Small intestine (tissue), 7 donors: ENCODE data around the gene FXYD3. TPM values are rescaled to one million over a fixed set of nuclear protein-coding genes. Genes with fewer than 3 reads are reported as not detected.
A peak's percentile ranks its signal among the peaks of the same experiment; 100 is the strongest.

Experiments used
- DNase-seq, 2 donors: peaks; one replicate each; pipeline versions ENCODE4 v3.0.0 to v3.0.0-alpha.2; 2013
- FAIRE-seq: peaks from 2 replicates; lab custom pipeline; 2012; peaks lifted over from hg19 to GRCh38; lab: Jason Lieb, UNC
- H3K27ac ChIP-seq, 3 donors: one replicate each; pipeline ENCODE4 v1.5.1; 2013; ENCODE audit warnings: low read length in 2 of 3, mild to moderate bottlenecking in 2 of 3, control low read depth in 1 of 3, inconsistent platforms in 1 of 3, low read depth in 1 of 3, moderate library complexity in 1 of 3
- H3K27me3 ChIP-seq, 3 donors: one replicate each; pipeline ENCODE4 v1.6.1; 2013; ENCODE audit warnings: low read length in 3 of 3, inconsistent platforms in 1 of 3; ENCODE audit not compliant: control insufficient read depth in 3 of 3, insufficient read depth in 3 of 3
- H3K36me3 ChIP-seq, 3 donors: one replicate each; pipeline ENCODE4 v1.6.1; 2013; ENCODE audit warnings: low read length in 3 of 3, inconsistent platforms in 1 of 3, low read depth in 1 of 3, mild to moderate bottlenecking in 1 of 3, moderate library complexity in 1 of 3; ENCODE audit not compliant: control insufficient read depth in 3 of 3, insufficient read depth in 2 of 3
- H3K4me1 ChIP-seq, 3 donors: one replicate each; pipeline ENCODE4 v1.6.1; 2013; ENCODE audit warnings: low read length in 2 of 3, inconsistent platforms in 1 of 3, low read depth in 1 of 3, mild to moderate bottlenecking in 1 of 3, moderate library complexity in 1 of 3; ENCODE audit not compliant: control insufficient read depth in 3 of 3, insufficient read depth in 2 of 3
- H3K4me3 ChIP-seq, 3 donors: one replicate each; pipeline ENCODE4 v1.5.1; 2013; ENCODE audit warnings: low read length in 3 of 3, control low read depth in 1 of 3, inconsistent platforms in 1 of 3, low read depth in 1 of 3, mild to moderate bottlenecking in 1 of 3, moderate library complexity in 1 of 3
- H3K9me3 ChIP-seq, 2 donors: one replicate each; pipeline ENCODE4 v1.6.1; 2013; ENCODE audit warnings: low read depth in 1 of 2, low read length in 1 of 2; ENCODE audit not compliant: control insufficient read depth in 2 of 2, insufficient read depth in 1 of 2
- WGBS, 3 donors: extraction: QIAGEN DNeasy Blood & Tissue Kit; methylation state at CpG; one replicate each; pipeline ENCODE4 v1.1.7; 2013; 5-methylcytosine and 5-hydroxymethylcytosine counted together
- polyA plus RNA-seq, 4 donors: library from polyadenylated mRNA; stranded (reverse) in 3 of 4; unstranded in 1 of 4; fragments of 200-250 nt in 3 of 4; fragments of 120-200 nt in 1 of 4; gene quantifications; one replicate each; pipeline versions ENCODE4 v1.2.1 to v1.2.3, GENCODE V29; 2013
- donor health status: healthy with polysubstance abuse.
- donor health status: control.
- donor health status: control.
- donor health status: Bipolar disorder and iron deficiency.
- donor health status: healthy.

The FXYD3 gene
- polyA plus RNA-seq, 4 donors: 72.7 to 803 (median 118) TPM

GRCh38 chr19:35135389-35135909 is 19.8 kb downstream of the FXYD3 start:
- peaks cover 0 to 55% (median 0%) of the 10 kb centered on the region in 3 donors for H3K4me1 ChIP-seq
- DNase-seq (peak; percentile 51 to 91), FAIRE-seq (no peak)
- WGBS, 3 donors: 0 to 2% (median 1%) methylated on average over 7 of the region's 7 CpGs
- peaks cover 0 to 9% (median 0%) of the 10 kb centered on the region in 3 donors for H3K27me3 ChIP-seq
- no peak overlapping the region for H3K4me3 ChIP-seq
- no peaks in the 10 kb centered on the region for H3K36me3 ChIP-seq
- peak overlapping the region in 1 of 3 donors; percentile 50 for H3K27ac ChIP-seq
- no peaks in the 10 kb centered on the region for H3K9me3 ChIP-seq

DNA sequence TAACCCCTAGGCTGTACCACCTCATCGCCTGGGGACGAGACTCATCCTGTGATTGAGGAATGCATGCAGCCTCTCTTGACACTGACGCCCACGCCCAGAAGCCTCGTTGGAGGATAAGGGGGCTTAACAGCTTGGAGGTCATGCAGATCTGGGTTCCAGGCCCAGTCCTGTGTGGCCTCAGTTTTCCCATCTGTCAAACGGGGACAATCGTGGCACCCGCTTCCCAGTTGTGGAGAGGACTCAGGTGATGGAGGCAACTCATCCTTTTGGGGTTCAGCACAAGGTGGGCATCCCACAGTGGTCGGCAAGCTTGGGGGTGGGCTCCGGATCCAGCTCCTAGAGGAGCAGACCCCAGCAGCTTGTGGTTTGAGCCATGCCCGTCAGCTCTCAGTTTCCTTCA is 20.6 kb downstream of the FXYD3 start:
- Histone ChIP-seq H3K4me3 (no peak overlapping the region), H3K36me3 (no peaks in the 10 kb centered on the region), H3K4me1 (peaks cover 0 to 54% (median 0%) of the 10 kb centered on the region in 3 donors), H3K27me3 (peaks cover 0 to 14% (median 0%) of the 10 kb centered on the region in 3 donors), H3K27ac (no peak overlapping the region), H3K9me3 (no peaks in the 10 kb centered on the region)
- WGBS, 3 donors: 76 to 82% (median 80%) methylated on average over 11 of the region's 11 CpGs
- FAIRE-seq (no peak), DNase-seq (no peak)

- Histone ChIP-seq H3K9me3 (no peaks in the 10 kb centered on the region), H3K27me3 (peaks cover 0 to 21% (median 0%) of the 10 kb centered on the region in 3 donors), H3K36me3 (no peaks in the 10 kb centered on the region), H3K4me1 (peaks cover 0 to 58% (median 2%) of the 10 kb centered on the region in 3 donors), H3K27ac (no peak overlapping the region), H3K4me3 (no peak overlapping the region)
- FAIRE-seq (no peak), DNase-seq (peak in 1 of 2 donors; percentile 59)
- WGBS, 3 donors: 31 to 58% (median 32%) methylated on average over 9 of the region's 9 CpGs
These were observed 21.5 kb downstream of the FXYD3 start for GRCh38 chr19:35136977-35137702.

DNA sequence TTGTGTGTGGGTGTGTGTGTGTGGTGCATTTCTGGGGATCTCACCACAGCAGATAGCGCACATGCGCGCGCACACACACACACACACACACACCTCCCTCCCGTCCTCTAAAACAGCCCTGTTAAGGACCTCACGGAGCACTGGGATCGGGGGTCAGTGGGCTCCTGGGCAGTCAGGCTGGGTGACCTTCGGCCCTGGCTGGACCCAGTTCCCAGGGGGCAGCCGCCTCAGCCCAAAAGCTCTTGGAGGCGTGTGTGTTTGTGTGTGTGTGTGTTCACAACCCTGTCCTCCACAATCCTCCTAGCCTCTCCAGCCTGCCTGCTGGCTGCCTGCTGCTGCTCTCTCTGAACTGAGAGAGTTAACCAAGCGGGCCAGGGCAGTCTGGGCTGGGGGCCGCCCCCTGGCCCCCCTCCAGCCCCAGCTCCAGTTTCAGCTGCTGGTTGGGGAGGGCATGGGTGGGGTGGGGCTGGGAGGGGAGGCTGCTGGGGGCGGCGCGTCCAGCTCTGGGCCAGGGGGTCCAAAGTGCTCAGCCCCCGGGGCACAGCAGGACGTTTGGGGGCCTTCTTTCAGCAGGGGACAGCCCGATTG is 22.8 kb downstream of the FXYD3 start, which contains the start of gene FXYD1:
TSS of gene FXYD1 (plus strand) at position 520 of the 588 bp plus-strand sequence. CDS start 1,256 bp downstream, outside the sequence.
- H3K4me1 ChIP-seq: peaks cover 0 to 65% (median 5%) of the 10 kb centered on the region in 3 donors
- H3K27me3 ChIP-seq: peaks cover 0 to 32% (median 0%) of the 10 kb centered on the region in 3 donors
- H3K4me3 ChIP-seq: peak within 1 kb of the TSS in 1 of 3 donors; percentile 33
- DNase-seq (no peak), FAIRE-seq (no peak)
- H3K36me3 ChIP-seq: no peaks in the 10 kb centered on the region
- peak within 1 kb of the TSS in 2 of 3 donors; percentile 55 to 81 for H3K27ac ChIP-seq
- H3K9me3 ChIP-seq: no peaks in the 10 kb centered on the region
- WGBS, 3 donors: 39 to 74% (median 57%) methylated on average over 17 to 18 of the region's 18 CpGs

DNA sequence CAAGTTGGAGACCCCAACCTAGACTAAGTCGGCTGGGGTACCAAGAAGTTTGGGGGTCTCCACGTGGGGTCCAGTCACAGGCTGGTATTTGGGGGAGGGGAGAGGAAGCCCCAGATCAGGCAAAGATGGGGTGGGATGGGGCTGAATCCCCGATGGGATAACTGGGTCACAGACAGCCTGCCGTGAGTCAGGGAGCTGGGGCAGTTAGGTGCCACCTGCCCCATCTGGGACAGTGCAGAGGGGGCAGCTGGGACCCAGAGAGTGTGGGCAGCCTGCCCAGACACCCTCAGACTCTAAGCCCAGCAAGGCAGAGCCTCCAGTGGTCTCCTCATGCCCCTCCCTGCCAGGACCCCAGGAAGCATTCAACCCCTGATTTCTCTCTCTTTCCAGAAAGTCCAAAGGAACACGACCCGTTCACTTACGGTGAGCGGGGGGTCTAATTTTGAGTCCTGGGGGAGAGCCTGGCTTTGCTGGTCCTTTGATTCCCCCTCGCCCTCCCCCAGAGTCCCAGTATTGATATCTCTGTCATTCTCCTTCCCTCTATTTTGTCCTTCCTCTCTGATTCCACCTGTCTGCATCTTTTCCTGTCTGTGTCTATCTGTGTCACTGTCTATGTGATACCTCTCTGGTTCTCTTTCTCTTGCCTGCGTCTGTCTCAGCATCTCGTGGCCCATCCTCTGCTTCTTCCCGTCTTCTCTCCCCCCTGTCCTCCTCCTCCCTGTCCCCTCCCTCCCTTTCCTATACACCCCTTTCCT is 24.8 kb downstream of the FXYD3 start:
- Histone ChIP-seq H3K9me3 (no peaks in the 10 kb centered on the region), H3K4me3 (no peak overlapping the region), H3K4me1 (peaks cover 0 to 64% (median 5%) of the 10 kb centered on the region in 3 donors), H3K36me3 (no peaks in the 10 kb centered on the region), H3K27ac (peak overlapping the region in 1 of 3 donors; percentile 81), H3K27me3 (peaks cover 0 to 49% (median 0%) of the 10 kb centered on the region in 3 donors)
- FAIRE-seq (no peak), DNase-seq (no peak)
- 41 to 54% (median 53%) methylated on average over 12 of the region's 12 CpGs for WGBS, 3 donors

DNA sequence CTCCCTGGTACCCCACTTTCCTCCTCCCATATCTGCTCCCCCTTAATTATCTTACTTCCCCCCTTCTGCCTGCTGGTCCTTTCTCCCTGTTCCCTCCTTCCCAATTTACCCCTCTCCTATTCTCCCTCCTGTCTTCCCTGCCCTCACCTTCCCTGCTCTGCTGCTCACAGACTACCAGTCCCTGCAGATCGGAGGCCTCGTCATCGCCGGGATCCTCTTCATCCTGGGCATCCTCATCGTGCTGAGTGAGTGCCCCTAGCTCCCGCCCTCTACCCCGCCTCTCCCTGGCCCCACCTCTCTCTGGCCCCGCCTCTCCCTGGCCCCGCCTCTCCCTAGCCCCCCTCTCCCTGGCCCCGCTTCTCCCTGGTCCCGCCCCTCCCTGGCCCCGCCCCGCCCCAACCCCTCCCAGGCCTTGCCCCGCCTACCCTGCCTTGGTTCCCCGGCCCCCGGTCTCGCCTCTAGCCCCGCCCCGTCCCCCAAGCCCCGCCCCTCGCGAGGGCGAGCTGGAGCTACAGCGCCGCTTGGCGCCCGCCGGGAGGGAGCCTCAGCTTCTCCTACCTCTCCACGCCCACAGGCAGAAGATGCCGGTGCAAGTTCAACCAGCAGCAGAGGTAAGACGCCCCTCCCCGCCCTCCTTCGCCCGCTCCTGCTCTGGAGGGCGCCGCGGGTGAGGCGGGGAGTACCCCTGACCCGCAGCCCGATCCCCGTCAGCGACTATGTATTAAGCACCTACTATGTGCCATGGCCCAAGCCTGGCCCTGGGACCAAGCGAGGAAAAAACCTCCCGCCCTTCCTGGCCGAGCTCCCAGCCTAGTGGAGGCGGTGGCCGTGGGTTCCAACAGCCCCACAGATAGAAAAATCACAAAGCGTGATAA is 25.6 kb downstream of the FXYD3 start:
- Histone ChIP-seq H3K27ac (peak overlapping the region in 1 of 3 donors; percentile 51), H3K27me3 (peaks cover 0 to 49% (median 0%) of the 10 kb centered on the region in 3 donors), H3K4me3 (no peak overlapping the region), H3K4me1 (peaks cover 0 to 59% (median 5%) of the 10 kb centered on the region in 3 donors), H3K36me3 (no peaks in the 10 kb centered on the region), H3K9me3 (no peaks in the 10 kb centered on the region)
- FAIRE-seq (no peak), DNase-seq (peak; percentile 79 to 84)
- WGBS, 3 donors: 3 to 4% (median 3%) methylated on average over 31 to 48 of the region's 48 CpGs

DNA sequence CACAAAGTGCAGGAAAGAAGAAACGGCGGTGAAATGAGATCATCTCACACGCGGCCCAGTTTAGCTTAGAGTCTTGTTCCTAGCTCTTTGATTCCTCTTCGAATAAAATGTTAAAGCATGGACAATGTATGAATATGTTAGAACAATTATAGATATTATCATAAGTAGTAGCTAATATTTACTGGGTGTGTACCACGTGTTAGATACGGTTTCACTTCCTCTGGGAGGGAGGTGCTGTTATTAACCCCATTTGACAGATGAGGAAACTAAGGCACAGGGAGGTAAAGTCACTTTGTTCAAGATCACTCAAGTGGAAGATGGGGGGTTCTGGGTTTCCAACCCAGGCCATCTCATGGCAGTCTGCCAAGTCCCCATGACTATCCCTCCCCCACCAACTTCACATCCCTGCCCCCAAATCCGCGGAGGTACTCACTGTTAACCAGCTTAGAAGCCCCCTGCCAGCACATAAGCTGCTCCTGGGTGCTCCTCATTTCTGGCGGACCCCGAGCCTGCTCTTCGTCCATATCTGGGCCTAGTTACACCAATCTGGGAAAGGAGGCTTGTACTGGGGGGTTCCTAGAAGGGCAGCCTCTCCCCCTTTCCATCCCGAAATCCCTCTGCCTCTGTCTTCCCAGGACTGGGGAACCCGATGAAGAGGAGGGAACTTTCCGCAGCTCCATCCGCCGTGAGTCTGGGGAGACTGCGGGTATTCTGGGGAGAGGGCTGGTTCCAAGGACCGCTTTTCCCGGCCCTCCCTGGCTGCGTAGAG is 26.4 kb downstream of the FXYD3 start:
- no peak for FAIRE-seq
- H3K27me3 ChIP-seq: peaks cover 0 to 49% (median 0%) of the 10 kb centered on the region in 3 donors
- H3K36me3 ChIP-seq: no peaks in the 10 kb centered on the region
- H3K4me1 ChIP-seq: peaks cover 0 to 51% (median 5%) of the 10 kb centered on the region in 3 donors
- H3K9me3 ChIP-seq: no peaks in the 10 kb centered on the region
- H3K27ac ChIP-seq: no peak overlapping the region
- WGBS, 3 donors: 7 to 26% (median 8%) methylated on average over 21 of the region's 21 CpGs
- no peak overlapping the region for H3K4me3 ChIP-seq
- DNase-seq: no peak
